GM19238 (cell line): ENCODE data around the gene FBLL1.
A peak's percentile ranks its signal among the peaks of the same experiment; 100 is the strongest.
"Not testable (repeated sequence)": the region's sequence is repeated elsewhere in the genome, so short reads cannot be mapped to it uniquely, and the experiment has no call there.

ENCODE experiments used
- DNase-seq: peaks from one replicate; pipeline ENCODE4 v3.0.0; 2011; ENCODE audit warnings: low spot score; ENCODE audit not compliant: insufficient read length

The FBLL1 gene

DNA sequence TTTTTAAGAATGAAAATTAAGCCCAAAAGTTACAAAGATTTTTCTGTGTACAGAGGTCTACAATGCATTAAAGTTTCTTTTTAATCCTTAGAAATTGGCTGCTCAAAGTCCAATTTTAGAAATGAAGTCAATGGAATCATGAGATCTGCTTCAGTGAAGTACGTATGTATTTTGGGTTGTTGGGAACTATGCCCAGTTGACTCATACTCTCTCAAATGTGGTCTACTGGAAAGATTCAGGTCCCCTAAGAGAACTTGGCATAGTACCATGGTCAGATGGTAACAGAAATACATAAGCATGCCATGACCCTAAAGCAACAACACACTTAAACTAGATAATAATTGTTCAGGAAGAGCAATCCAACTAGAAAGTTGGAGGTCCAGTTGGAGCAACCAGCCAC, 23.0 kb downstream of the FBLL1 start:
- no peak for DNase-seq

DNA sequence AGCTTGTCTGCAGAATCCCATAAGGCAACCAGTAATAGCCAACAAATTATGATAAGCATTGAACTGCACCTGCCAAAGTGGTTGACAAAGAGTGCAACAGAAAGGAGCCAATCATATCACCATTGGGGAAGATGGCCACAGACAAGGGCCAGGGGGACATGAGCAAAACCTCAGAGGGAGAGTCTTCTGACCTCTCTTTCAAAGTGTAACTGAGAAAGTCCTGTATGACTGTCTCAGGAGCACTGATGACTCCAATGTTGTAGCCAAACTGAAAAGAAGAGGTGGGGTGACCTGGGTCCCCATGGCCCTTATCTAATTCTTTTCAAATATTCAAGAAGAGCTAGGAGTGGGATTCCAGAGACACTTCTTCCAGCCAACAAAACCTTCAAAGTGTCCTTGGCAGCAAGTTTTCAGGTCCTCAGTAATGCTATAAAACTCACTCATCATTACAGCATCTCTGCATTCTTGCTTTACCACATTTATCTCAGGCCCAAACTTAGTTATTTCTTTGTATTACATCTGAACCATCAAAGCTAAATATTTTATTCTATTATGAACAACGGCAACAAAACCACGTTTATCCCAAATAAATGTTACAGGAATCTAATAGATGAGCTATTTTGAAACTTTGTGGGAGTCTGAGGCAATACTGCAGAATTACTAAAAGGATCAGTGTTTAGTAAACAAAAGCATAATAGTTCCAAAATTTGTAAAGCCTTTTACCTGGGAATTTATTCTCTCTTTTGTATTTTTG, 24.4 kb downstream of the FBLL1 start:
- DNase-seq: no peak

DNA sequence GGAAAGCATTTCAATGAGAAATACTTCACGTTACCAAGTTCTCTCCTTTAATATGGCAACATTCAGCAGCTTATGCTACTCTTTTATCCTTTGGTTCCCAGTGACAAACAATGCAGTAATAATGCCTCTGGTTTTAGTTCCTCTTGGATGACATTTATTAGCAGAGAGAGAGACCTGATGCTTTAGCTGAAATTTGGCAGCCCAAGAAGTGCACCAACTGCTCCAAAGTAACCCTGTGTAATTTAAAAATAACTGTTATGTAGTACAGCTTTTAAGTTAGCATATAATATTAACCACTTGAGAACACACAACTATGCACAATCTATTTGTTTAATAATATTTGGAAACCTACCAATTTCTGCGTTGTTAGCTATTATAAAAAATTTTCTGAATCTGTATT, 28.3 kb downstream of the FBLL1 start:
- no peak for DNase-seq

DNA sequence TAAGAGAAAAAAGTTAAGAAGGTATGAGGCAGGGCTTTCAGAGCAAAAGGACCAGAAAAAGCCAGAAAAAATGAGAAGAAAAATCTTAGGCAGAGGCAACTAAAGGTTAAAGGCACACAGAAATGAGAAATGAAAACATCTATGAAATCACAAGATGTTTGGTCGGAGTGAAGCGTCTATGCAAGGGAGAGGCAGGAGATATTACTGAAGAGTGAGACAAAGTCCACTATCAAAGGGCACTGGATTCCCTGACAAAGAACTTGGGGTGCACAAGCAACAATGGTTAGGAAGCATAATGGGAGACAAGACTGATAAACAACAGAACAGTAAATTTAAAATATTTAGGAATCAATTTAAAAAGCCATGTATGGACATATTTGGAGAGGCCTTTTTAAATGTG, 33.2 kb downstream of the FBLL1 start:
- DNase-seq: no peak

DNA sequence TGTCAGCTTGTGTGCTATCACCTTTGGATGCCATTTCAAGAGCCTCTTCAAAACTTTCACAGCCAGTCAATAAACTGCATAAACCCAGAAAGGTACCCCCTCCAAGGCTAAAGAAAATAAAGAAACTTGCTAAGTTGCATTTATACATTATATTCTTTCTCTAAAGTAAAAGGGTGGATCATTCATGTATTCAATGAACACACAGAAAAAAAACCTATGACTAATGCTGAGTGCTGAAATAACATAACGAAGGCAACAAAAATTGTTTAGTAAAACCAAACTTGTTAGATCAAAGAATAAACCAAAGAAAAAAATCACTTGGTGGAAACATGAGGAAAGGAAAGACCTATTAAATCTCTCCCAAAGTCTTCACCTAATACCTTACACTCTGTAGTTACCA, 34.9 kb downstream of the FBLL1 start:
- no peak for DNase-seq

DNA sequence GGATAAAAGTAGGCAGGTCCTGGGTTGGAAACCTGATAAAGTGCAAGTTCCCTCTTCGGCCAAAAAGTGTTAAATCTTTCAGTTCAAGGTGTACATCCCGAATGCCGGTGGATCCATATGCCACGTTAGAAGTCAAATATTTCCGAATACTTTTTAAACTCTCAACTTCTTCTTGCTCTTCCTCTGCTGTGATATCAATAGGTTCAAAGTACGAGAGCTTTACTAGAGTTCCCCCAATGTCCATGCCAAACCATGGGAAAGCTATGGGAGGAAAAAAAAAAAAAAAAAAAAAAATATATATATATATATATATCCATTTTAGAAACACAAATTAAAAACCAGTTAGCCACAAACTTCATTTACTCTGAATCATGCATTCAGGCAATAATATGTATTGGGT, 39.6 kb downstream of the FBLL1 start:
- DNase-seq: no peak

DNA sequence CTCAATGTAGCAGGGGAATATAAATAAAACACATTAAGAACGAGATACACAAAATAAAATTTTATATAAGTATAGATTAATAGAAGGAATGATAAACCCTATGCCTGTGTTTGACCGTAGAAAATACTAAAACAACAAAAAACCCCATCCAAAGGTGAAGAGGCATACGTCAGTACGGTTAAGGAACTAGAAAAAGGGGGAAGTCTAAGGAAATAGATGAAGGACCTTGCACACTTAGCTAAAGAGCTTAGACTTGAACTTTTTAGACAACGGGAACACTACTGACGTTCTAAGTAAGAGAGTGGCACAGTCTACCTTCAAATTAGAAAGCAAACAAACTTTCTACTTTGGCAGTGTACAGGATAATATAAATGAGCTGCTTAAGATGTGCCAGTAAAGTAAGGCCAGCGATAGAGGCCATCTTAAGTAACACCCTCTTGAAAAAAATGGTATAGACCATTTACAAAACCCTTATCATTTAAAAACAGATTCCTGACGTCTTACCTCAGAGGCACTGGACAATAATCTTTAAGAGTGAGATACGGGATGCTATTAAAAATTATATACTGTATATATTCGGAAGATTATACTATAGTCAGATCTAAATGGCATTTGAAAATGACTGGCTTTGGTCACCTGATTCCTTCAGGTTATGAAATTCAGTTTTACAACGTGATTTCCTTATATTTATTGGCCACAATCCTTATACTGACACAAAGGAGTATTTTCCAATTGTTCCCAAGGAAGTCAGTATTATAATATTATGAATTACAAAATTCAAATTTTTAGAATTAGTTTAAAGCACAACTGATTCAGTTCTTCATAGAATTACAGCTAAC, 41.6 kb downstream of the FBLL1 start:
- no peak for DNase-seq

DNA sequence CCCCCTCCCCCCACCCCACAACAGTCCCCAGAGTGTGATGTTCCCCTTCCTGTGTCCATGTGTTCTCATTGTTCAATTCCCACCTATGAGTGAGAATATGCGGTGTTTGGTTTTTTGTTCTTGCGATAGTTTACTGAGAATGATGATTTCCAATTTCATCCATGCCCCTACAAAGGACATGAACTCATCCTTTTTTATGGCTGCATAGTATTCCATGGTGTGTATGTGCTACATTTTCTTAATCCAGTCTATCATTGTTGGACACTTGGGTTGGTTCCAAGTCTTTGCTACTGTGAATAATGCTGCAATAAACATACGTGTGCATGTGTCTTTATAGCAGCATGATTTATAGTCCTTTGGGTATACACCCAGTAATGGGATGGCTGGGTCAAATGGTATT, 44.6 kb downstream of the FBLL1 start:
- DNase-seq: not testable (repeated sequence)

DNA sequence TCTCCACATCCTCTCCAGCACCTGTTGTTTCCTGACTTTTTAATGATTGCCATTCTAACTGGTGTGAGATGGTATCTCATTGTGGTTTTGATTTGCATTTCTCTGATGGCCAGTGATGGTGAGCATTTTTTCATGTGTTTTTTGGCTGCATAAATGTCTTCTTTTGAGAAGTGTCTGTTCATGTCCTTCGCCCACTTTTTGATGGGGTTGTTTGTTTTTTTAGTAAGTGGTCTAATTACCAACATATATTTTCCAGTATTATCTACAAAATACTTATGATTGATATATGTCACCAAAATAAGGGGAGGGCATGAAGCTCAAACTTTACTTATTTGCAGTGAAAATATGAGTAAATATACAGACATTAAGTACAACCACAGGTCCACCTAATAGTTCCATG, 45.1 kb downstream of the FBLL1 start:
- not testable (repeated sequence) for DNase-seq

DNA sequence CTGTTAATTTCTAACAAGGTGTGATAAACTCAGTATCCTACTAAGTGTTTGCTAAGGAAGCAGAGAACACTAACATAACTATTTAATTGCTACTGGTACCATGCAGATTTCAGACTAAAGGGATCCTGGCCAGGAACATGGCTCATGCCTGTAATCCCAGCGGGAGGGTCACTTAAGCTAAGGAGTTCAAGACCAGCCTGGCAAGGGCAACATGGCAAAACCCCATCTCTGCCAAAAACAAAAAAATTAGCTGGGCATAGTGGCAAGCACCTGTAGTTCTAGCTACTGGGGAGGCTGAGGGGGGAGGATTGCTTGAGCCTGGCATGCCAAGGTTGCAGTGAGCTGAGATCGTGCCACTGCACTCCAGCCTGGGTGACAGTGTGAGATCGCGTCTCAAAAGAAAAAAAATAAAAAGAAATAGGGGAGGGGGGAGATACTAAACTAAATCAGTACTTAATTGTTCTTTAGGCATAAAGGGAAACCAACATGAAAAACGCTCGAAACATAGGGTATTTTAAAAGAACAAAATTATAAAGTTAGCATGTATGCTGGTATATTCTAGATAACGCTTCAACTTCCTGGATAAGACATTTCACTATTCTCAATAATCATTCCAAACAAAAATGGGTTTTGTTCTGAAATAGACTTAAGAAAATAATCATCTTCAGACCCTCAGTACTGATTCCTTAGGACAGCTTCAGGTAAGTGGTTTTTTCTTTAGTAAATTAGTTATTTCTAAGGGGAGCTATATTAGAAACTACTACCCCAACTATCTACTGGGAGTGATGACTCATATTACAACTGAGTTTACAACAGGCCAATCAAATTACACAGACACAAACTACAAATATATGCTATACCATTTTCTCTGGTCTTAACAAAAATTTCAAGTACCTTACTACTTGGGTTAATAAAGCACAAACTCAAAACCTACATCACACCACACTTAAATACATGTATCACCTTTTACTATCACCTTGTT, 46.6 kb downstream of the FBLL1 start:
- DNase-seq: no peak

DNA sequence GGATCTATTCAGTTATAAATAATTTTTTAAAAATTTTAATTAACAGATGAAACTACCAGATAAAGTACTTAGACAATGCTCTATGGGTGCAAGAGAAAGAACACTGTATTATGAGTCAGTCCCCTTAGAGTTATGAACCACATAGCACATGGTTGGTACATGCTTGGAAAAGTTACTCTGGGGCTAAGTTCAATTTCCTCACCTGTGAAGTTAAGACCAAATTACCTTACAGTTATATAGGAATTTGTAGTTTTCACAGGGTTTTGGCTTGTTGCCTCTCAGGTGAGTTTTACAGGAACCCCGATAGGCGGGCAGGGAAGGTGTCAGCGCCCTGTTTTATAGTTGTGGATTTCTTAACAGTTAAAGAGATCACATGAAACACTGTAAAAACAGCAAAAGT, 48.9 kb downstream of the FBLL1 start:
- DNase-seq: no peak

DNA sequence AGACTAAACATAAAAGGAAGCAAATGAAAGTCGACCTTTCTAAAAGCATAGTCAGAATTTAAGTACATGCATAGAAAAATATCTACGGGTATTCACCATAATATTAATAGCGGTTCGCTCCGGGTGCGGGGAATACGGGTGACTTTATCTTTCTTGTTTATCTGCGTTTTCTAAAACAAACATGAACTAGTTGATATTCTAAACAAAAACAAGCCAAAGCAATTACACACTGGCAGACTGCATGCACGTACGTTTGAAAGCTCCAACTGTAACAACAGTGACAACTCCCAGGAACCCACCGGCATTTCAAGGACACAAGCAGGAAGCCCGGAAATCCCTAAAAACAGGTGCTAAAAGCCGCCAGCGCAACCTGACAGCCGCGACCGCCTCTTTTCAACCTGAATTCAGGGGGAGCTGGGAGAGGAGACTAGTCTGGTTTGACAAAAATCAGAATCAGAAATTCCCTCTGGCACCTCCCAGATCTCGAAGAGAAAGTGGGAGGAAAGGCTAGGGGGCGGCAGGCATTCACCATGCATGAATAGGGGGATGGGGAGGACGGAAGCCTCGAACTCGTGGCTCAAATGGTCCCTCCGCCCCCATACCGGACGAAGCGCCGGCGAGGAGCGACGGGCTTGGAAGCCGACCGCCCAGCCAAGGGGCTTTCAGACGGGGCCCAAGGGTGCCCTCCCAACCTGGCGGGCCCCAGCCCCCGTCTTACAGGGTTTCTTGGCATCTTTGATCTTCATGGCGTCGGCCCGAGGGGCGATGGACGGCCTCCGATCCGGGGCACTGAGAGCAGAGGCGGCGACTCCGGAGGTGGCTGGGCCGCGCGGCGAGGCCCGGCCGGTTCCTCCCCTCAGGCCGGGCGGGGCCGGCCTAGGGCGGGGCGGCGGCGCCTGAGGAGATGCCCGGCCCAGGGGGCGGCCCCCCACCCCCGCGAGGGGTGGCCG, 49.7 kb downstream of the FBLL1 start, which contains the start of gene PANK3:
TSS of gene PANK3 (minus strand) at position 831 of the 950 bp plus-strand sequence. CDS start at position 746, 85 bp downstream.
- peak; percentile 69 for DNase-seq

DNA sequence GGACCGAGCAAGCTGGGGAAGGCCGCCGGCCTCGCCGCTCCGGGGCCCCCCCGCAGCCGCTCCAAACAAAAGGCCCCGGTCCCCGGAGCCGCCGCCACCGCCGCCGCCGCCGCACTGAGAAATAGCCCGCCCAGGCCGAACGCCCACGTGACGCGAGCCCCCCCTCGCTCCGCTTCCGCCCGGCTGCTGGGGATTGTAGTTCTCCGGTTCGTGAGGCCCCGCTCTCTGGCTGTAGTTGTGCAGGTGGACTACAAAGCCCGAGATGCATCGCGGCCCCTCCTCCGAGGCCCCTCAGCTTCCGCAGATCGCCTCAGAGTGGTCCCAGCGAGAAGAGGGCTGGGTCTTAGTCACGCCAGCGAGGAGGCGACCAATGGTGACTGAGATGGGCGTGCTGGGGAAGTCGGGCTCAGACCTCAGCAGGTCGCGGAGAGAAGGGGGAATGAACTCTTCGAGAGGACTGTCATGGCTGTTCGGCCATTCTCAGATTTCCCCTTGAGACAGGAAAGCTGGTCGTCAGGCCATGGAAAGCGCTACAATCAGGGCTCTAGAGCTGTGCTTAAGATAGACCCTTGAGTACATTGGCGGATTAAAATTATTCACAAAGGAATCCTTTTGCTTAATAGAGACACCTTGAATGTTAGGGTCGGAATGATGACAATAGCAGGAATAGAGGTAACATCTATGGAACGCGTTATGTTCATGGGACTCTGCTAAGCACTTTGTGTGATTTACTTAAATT, 50.6 kb downstream of the FBLL1 start:
- DNase-seq: peak; percentile 95

DNA sequence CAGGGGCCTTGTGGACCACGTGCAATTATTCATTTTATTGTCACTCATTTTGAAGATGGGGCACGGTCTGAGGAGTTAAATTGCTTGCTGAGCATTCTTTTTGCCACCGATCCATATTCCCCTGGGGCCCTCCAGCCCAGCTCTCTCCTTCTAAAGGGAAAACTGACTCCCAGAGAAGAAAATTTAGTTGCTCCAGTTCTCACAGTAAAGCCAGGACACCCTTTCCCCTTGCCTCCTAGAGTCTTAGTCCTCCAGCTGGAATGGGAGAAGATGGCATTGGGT, 51.1 kb downstream of the FBLL1 start:
- DNase-seq: no peak
